Measurements from ENCODE around the gene ATP2B3. TPM values are rescaled to one million over a fixed set of nuclear protein-coding genes. Genes with fewer than 3 reads are reported as not detected.

The ATP2B3 gene
- total RNA-seq, 1 donor from 2014 or later = not detected

DNA sequence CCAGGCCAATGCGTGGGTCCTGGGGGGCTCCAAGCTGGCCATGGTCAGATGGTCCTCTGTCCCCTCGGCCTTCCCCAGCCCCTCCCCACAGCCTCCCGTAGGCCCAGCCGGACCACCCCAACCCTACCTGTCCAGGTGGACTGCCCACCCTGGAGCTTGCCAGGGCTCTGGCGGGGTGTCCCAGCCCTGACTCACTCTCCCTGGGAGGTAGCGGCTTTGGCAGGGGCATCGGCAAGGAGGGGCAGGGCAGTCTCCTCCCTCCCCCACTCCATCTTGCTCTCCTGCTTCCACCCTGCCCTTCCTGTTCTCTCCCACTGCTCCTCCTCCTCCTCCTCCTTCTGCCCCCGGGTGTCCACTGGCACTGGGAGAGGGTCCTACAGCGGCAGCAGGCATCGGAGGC, 15.3 kb upstream of the ATP2B3 start:
- intact Hi-C loops (cut with DNase I) = no loop called here
- ATAC-seq = no peak
- DNase-seq (ENCODE audit: missing footprints) = no peak

GRCh38 chrX:153502796-153503195, 14.6 kb upstream of the ATP2B3 start:
- DNase-seq (ENCODE audit: missing footprints) (no peak), ATAC-seq (no peak)
- intact Hi-C loops (cut with DNase I) = no loop called here

DNA sequence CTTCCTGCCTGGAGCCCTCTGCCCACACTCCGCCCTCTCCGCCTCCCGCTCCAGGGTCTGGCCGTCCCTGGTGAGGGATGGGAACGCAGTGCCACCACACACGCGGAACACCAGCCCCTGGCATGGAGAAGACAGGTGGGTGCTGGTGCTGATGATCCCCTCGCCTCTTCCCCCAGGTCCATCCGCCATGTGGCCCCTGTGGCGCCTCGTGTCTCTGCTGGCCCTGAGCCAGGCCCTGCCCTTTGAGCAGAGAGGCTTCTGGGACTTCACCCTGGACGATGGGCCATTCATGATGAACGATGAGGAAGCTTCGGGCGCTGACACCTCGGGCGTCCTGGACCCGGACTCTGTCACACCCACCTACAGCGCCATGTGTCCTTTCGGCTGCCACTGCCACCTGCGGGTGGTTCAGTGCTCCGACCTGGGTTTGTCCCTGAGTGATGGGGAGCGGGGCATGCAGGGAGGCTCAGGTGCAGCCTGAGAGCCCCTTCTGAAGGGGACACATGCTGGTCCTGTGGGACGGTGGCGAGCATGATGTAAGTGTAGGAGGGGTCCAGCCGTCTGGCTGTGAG, 12.9 kb upstream of the ATP2B3 start:
- ATAC-seq (no peak), DNase-seq (ENCODE audit: missing footprints) (no peak)
- intact Hi-C loops (cut with DNase I) = loop anchor here (2.0 kb wide), 1 partner anchor 32 kb away; no protein-coding TSS in a partner anchor

DNA sequence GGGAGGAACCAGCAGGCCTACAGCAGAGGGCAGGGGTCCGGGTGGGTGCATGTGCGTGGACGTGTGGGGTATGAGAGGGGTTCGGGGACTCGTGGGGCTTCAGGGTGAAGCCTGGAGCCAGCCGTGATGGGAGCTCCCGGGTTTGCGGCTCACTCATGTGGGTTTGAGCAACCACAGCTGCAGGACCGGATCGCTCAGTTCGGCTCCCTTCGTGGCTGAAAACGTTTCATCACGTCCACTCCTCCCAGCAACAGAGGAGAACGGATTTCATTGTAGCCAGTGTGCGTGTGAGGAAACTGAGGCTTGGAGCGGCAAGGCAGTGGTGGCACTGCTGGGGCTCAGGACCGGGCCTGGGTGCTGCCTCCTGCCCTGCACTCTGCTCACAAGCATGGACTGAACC, 12.1 kb upstream of the ATP2B3 start:
- ATAC-seq (no peak), DNase-seq (ENCODE audit: missing footprints) (no peak)
- intact Hi-C loops (cut with DNase I) = loop anchor here (2.0 kb wide), 1 partner anchor 33 kb away; no protein-coding TSS in a partner anchor

- DNase-seq (ENCODE audit: missing footprints) (peak; percentile 92), ATAC-seq (peak; percentile 90)
- intact Hi-C loops (cut with DNase I) = no loop called here
These were observed 9.8 kb upstream of the ATP2B3 start for GRCh38 chrX:153507484-153508178.

- intact Hi-C loops (cut with DNase I) = no loop called here
- ATAC-seq = no peak
These were observed 7.8 kb upstream of the ATP2B3 start for GRCh38 chrX:153509592-153509991.

GRCh38 chrX:153510383-153510782, 7.1 kb upstream of the ATP2B3 start:
- intact Hi-C loops (cut with DNase I) = no loop called here
- DNase-seq (ENCODE audit: missing footprints) = no peak
- ATAC-seq = no peak

More at GRCh38 chrX:153509592-153509991, 7.8 kb upstream of the ATP2B3 start:
- DNase-seq (ENCODE audit: missing footprints) = no peak

DNA sequence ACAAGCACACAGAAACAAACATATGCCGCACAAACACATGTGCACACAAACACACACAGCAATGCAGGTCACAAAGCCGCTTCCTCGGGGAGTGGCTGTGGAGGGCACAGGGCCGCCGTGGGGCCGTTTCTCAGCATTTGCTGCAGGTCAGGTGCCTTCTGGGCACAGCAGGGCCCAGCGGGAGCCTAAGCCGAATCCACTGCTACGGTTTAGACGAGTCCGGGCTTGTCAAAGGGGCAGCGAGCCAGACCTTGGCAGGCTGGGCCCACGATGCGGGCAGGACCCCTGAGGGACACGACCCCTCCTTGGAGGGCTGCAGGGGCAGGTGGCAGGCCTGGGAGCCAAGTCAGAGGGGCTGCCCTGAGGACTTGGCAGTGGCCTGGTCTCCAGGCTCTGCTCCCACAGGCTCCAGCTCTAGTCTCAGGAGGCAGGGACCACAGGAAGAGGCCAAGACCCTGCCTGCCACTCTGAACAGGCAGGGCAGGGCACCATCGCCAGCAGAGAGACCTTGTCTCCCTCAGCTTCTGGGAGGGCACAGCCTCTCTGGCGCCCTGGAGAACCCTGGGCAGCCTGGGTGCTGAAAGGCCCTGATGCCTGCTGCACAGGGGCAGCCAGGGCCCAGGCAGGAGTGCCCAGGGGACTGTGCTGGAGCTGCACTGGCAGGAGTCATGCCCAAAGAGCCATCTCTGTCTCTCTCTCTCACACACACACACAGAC, 5.5 kb upstream of the ATP2B3 start:
- intact Hi-C loops (cut with DNase I) = no loop called here
- DNase-seq (ENCODE audit: missing footprints) (no peak), ATAC-seq (no peak)

DNA sequence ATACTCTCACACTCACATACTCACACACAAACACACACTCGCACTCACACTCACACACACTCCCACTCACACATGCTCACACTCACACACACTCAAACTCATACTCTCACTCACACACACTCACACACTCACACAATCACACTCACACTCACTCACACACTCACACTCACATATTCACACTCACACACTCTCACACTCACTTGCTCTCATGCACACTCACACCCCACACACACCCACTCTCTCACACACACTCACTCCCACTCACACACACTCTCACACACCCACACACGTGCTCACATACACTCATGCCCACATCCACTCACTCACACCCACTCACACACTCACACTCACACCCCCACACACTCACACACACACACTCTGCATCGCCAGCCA, 4.9 kb upstream of the ATP2B3 start:
- DNase-seq (ENCODE audit: missing footprints) (no peak), ATAC-seq (no peak)
- intact Hi-C loops (cut with DNase I) = no loop called here

GRCh38 chrX:153513265-153513664, 4.2 kb upstream of the ATP2B3 start:
- DNase-seq (ENCODE audit: missing footprints) (no peak), ATAC-seq (no peak)
- intact Hi-C loops (cut with DNase I) = no loop called here

DNA sequence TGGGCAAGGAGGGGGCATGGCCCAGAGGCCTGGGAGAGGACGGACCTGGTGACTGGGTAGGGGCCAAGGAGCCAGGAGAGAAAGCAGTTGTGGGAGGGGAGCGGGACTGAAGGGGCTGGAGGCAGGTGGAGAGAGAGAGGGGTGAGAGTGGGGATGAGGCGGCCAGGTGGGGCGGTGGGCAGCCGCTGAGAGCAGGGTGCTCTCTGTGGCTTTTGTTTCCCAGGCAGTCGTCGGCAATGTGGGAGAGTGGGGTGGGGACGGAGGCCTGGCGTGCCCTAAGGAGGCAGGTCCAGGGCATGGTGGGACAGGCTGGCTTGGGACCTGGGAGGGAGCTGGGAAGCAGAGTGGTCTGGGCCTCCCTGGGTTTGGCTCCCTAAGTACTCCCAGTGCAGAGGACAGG, 3.2 kb upstream of the ATP2B3 start:
- ATAC-seq (no peak), DNase-seq (ENCODE audit: missing footprints) (no peak)
- intact Hi-C loops (cut with DNase I) = no loop called here

DNA sequence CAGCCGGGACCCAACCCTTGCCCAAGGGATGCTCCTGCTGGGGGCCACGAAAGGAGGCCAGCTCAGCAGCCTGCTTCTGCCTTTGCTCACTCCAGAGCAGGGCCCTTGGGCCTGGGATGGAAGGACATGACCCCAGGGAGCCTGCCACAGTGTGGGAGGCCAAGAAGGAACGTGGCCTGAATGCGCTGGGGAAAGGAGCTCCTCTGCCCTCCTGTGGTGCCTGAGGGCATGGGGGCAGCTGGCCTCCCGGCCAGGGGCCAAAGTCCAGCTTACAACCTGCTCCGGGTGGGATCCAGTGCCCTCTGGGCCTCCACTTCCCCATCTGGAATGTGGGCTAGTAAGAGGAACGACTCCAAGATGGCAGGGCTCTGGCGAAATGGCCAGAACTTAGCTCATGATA, 2.0 kb upstream of the ATP2B3 start:
- intact Hi-C loops (cut with DNase I) = no loop called here
- ATAC-seq (no peak), DNase-seq (ENCODE audit: missing footprints) (no peak)

- DNase-seq (ENCODE audit: missing footprints) (no peak), ATAC-seq (no peak)
- intact Hi-C loops (cut with DNase I) = no loop called here
These were observed 1.4 kb upstream of the ATP2B3 start for GRCh38 chrX:153516073-153516472.

DNA sequence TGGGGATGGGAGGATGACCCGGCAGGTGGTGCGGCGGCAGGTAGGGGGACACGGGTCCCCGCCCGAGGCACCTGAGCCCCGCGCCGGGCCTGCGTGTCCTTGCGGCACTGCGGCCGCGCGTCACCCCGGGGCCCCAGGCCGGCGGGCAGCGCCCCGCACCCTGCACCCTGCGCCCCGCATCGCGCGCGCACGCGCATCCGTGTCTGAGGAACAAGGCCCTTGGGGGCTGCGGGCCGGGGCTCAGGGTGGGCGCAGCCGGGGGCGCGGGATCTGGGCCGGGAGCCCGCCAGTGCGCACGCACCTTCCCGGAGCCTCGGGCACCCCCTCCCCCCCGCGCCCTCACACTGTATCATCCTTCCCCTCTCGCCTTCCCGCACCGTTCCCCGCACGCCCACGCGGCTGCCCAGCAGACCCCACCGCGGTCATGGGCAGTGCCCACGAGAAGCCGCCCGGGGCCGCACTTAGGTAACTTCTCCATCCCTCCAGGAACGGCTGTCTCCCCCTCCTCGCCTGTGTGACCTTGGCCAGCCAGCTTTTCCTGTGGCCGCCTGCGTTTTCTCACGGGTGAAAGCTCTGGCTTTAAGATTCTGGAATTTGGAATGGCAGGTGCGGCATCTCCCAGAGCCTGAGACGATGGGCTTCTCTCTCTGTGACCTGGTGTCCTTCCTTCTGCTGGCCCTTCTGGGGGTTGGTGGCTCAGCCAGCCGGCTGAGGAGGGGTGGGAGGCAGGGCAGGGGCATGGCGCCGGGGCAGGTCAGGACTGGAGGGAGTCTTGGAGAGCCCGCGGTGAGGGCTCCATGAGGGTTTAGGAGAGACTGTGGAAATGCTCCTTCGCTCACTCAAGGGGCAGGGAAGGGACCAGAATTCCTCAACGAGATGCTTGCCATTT, 748 bp downstream of the ATP2B3 start:
- intact Hi-C loops (cut with DNase I) = no loop called here
- ATAC-seq = no peak
- DNase-seq (ENCODE audit: missing footprints) = no peak

- intact Hi-C loops (cut with DNase I) = no loop called here
- ATAC-seq (no peak), DNase-seq (ENCODE audit: missing footprints) (no peak)
These were observed 2.3 kb downstream of the ATP2B3 start for GRCh38 chrX:153519569-153520286.

GRCh38 chrX:153520287-153520917, 3.0 kb downstream of the ATP2B3 start:
- intact Hi-C loops (cut with DNase I) = no loop called here
- ATAC-seq (no peak), DNase-seq (ENCODE audit: missing footprints) (no peak)

GRCh38 chrX:153521034-153521433, 3.6 kb downstream of the ATP2B3 start:
- DNase-seq (ENCODE audit: missing footprints) = no peak
- intact Hi-C loops (cut with DNase I) = no loop called here
- ATAC-seq = no peak

DNA sequence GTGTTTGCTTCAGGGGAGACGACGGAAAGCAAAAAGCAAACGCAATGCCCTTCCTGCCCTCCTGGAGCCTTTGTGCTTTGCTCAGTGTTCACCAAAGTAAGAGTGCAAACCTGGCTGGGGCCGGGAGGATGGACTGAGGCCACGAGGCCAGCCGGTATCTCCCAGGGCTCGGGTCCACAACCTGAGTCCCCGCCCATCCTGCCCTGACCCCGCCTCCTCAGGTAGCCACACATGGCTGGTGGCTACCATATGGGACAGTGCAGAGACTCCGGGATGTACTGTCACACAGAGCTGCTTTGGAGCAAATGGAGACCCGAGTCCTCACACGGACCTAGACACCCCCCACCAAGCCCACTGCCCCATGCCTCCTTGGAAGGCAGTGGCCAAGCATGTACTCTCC, 4.8 kb downstream of the ATP2B3 start:
- intact Hi-C loops (cut with DNase I) = no loop called here
- ATAC-seq (no peak), DNase-seq (ENCODE audit: missing footprints) (no peak)
